HG03432 (cell line): ENCODE data around the gene TICAM1.
A peak's percentile ranks its signal among the peaks of the same experiment; 100 is the strongest.
"Not testable (repeated sequence)": the region's sequence is repeated elsewhere in the genome, so short reads cannot be mapped to it uniquely, and the experiment has no call there.

ENCODE experiments used
- ATAC-seq: cut with Tn5 transposase; IDR thresholded peaks from one replicate; pipeline ENCODE4 v1.9.1; 2021; ENCODE audit warnings: mild to moderate bottlenecking, moderate library complexity; ENCODE audit not compliant: unreplicated experiment

Gene TICAM1

GRCh38 chr19:4806384-4806783, 25.1 kb downstream of the TICAM1 start:
- no peak for ATAC-seq

- ATAC-seq: not testable (repeated sequence)
Measured at GRCh38 chr19:4805140-4805539, 26.4 kb downstream of the TICAM1 start.

- ATAC-seq: no peak
Measured at GRCh38 chr19:4803736-4804695, 27.5 kb downstream of the TICAM1 start.

GRCh38 chr19:4802711-4803110, 28.8 kb downstream of the TICAM1 start:
- ATAC-seq: no peak

- ATAC-seq: no peak
Measured at GRCh38 chr19:4801085-4801619, 30.4 kb downstream of the TICAM1 start.

- no peak for ATAC-seq
Measured at GRCh38 chr19:4800591-4801081, 30.9 kb downstream of the TICAM1 start.

GRCh38 chr19:4795400-4795799, 36.1 kb downstream of the TICAM1 start:
- no peak for ATAC-seq

GRCh38 chr19:4794971-4795370, 36.5 kb downstream of the TICAM1 start:
- no peak for ATAC-seq

- not testable (repeated sequence) for ATAC-seq
Measured at GRCh38 chr19:4793278-4793677, 38.2 kb downstream of the TICAM1 start.

- not testable (repeated sequence) for ATAC-seq
Measured at GRCh38 chr19:4792866-4793195, 38.7 kb downstream of the TICAM1 start.

- ATAC-seq: not testable (repeated sequence)
Measured at GRCh38 chr19:4792019-4792865, 39.3 kb downstream of the TICAM1 start.

- peak; percentile 91 for ATAC-seq
Measured at GRCh38 chr19:4791183-4792018, 40.1 kb downstream of the TICAM1 start, which contains the start of gene FEM1A. TSS of gene FEM1A (plus strand) at chr19:4791734. CDS start at chr19:4791855, 121 bp downstream.

- not testable (repeated sequence) for ATAC-seq
Measured at GRCh38 chr19:4786412-4787016, 45.0 kb downstream of the TICAM1 start.

- ATAC-seq: no peak
Measured at GRCh38 chr19:4781801-4782200, 49.7 kb downstream of the TICAM1 start.

- ATAC-seq: no peak
Measured at GRCh38 chr19:4780860-4781259, 50.7 kb downstream of the TICAM1 start.

- not testable (repeated sequence) for ATAC-seq
Measured at GRCh38 chr19:4778124-4778523, 53.4 kb downstream of the TICAM1 start.

- ATAC-seq: no peak
Measured at GRCh38 chr19:4776436-4777211, 54.9 kb downstream of the TICAM1 start.

- no peak for ATAC-seq
Measured at GRCh38 chr19:4775627-4776152, 55.8 kb downstream of the TICAM1 start.

- no peak for ATAC-seq
Measured at GRCh38 chr19:4774136-4774535, 57.4 kb downstream of the TICAM1 start.
